ENCODE measurements around the gene ARPC5. TPM values are rescaled to one million over a fixed set of nuclear protein-coding genes. Genes with fewer than 3 reads are reported as not detected.

The ARPC5 gene
- total and polyA plus RNA-seq, 7 donors: 11.6 to 31.8 (median 13.9) TPM

- intact Hi-C loops (cut with DNase I): no loop called here
- Histone ChIP-seq H3K4me3 (no peak overlapping the region), H3K27ac (no peak overlapping the region), H3K36me3 (ENCODE audit: insufficient read depth in 1 of 2, low read depth in 1 of 2) (no peaks in the 10 kb centered on the region), H3K4me1 (no peaks in the 10 kb centered on the region), H3K27me3 (ENCODE audit: insufficient read depth in 3 of 3, low read length in 2 of 3) (no peaks in the 10 kb centered on the region), H3K9me3 (no peaks in the 10 kb centered on the region)
- DNase-seq: no peak
- no peak for ATAC-seq
- 63 to 81% (median 80%) methylated on average over 2 of the region's 2 CpGs for WGBS, 3 donors
- TF ChIP-seq CTCF (IDR thresholded peaks at IDR 0.05): no peak
Observed at GRCh38 chr1:183607322-183607980, 28.1 kb downstream of the ARPC5 start.

DNA sequence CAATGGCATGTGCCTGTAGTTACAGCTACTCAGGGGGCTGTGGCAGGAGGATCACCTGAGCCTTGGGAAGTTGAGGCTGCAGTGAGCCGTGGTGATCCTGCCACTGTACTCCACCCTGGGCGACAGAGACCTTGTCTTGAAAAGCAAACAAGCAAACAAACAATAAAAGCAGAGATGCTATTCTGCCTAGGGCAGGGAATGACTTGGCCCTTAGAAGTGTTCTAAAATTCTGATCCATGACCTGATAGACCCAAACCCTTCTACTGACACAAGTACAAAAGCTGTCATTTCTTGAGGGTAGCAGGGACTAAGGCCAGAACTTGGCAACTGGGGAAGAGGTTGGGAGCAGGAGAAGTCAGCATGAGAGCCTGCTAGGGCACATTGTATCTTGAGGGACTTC is 29.7 kb downstream of the ARPC5 start:
- TF ChIP-seq CTCF (IDR thresholded peaks at IDR 0.05): no peak
- Histone ChIP-seq H3K27me3 (ENCODE audit: insufficient read depth in 3 of 3, low read length in 2 of 3) (no peaks in the 10 kb centered on the region), H3K4me3 (no peak overlapping the region), H3K9me3 (no peaks in the 10 kb centered on the region), H3K4me1 (no peaks in the 10 kb centered on the region), H3K36me3 (ENCODE audit: insufficient read depth in 1 of 2, low read depth in 1 of 2) (no peaks in the 10 kb centered on the region), H3K27ac (no peak overlapping the region)
- intact Hi-C loops (cut with DNase I): no loop called here
- DNase-seq (no peak), ATAC-seq (no peak)
- WGBS, 3 donors: 90 to 93% (median 90%) methylated on average over 2 of the region's 2 CpGs

GRCh38 chr1:183604815-183605214 is 30.8 kb downstream of the ARPC5 start:
- Histone ChIP-seq H3K36me3 (ENCODE audit: insufficient read depth in 1 of 2, low read depth in 1 of 2) (no peaks in the 10 kb centered on the region), H3K27me3 (ENCODE audit: insufficient read depth in 3 of 3, low read length in 2 of 3) (no peaks in the 10 kb centered on the region), H3K4me1 (no peaks in the 10 kb centered on the region), H3K9me3 (no peaks in the 10 kb centered on the region), H3K4me3 (no peak overlapping the region), H3K27ac (no peak overlapping the region)
- intact Hi-C loops (cut with DNase I): no loop called here
- DNase-seq (no peak), ATAC-seq (no peak)
- no peak for TF ChIP-seq CTCF (IDR thresholded peaks at IDR 0.05)
- WGBS, 3 donors: 81 to 86% (median 85%) methylated on average over 8 of the region's 8 CpGs

- TF ChIP-seq CTCF (IDR thresholded peaks at IDR 0.05): no peak
- ATAC-seq (no peak), DNase-seq (no peak)
- 53 to 55% (median 54%) methylated on average over 10 of the region's 10 CpGs for WGBS, 3 donors
- Histone ChIP-seq H3K4me1 (no peaks in the 10 kb centered on the region), H3K27ac (no peak overlapping the region), H3K9me3 (no peaks in the 10 kb centered on the region), H3K27me3 (ENCODE audit: insufficient read depth in 3 of 3, low read length in 2 of 3) (no peaks in the 10 kb centered on the region), H3K4me3 (no peak overlapping the region), H3K36me3 (ENCODE audit: insufficient read depth in 1 of 2, low read depth in 1 of 2) (no peaks in the 10 kb centered on the region)
- intact Hi-C loops (cut with DNase I): no loop called here
Observed at GRCh38 chr1:183604038-183604808, 31.4 kb downstream of the ARPC5 start.
